GM21390 (cell line): ENCODE data around the gene SAC3D1.

Experiments
- ATAC-seq: cut with Tn5 transposase; IDR thresholded peaks from one replicate; pipeline ENCODE4 v1.9.1; 2021; ENCODE audit not compliant: unreplicated experiment

The SAC3D1 gene

DNA sequence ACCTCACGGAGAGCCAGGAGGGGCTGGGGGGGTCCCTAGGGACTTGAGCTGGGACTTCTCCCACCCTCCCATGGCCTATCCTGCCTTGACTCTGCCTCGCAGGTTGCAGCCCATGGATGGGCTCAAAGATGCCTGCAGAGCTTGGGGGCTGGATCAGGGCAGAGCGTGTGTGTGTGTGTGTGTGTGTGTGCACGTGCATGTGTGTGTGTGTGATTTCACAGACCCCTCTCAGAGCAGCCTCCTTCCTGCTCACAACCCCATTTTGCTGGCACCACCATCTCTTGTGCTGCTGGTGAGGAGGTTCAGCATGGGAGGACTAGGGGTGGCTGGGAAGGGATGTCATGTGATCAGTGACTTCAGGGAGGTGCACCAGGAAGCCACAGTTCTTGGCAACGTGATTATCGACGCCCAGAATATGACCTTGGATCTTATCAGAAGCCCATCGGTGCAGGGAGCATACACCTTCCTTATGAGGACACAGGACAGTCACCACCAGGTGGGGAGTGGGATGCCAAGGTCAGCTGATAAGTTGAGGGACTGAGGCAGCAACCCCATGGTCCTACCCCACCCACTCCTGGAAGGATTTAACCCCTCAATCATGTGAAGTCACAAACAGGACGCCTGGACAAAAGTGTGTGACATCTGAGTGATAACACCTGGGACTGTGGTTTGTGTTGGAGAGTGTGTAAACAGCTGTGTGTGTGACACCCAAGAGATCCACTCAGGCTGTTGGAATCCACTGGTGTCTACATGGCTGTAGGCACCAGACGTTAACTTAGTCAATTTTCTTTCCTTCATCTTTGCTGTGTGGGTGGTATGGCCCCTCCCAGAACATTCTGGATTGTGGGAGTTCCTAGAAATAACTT is 19.2 kb downstream of the SAC3D1 start:
- ATAC-seq: no peak

DNA sequence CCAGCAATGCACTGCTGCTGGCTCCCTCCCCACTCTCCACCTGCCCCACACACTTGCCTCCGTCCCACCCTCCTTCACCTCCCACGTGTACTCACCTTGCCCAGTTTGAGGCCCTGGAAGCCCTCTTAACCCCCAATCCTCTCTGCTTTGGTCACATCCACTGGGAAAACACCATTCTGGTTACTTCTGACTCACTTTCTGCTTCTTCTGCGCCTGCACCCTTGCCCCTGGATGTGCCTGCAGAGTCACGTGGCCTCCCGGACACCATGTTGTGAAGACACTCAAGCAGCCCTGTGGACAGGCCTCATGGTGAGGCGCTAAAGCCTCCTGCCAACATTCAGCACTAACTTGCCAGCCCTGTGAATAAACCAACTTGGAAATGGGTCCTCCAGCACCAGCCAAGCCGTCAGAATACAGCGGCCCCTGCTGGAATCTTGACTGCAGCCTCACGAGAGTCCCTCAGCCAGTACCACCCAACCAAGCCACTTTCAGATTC is 20.0 kb downstream of the SAC3D1 start:
- no peak for ATAC-seq

DNA sequence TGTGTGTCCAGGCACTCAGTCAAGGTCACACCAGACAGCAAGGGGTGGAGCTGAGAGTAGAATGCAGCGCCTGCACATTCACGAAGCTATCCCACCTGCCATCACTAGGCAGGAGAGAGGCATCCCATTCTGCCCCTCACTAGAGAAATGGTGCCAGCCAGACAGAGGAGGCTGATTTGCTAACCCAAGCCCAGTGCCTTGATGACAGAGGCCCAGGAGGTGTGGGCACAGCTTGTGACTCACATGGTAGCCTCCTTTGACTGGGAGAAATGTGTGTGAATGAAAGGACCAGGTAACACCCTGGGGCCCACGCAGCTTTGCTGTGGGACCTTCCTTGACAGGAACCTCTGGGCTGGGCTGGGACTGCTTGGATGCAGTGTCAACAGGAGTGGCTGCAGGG is 22.5 kb downstream of the SAC3D1 start:
- ATAC-seq: no peak

GRCh38 chr11:65064847-65065240 is 23.8 kb downstream of the SAC3D1 start:
- ATAC-seq: no peak

DNA sequence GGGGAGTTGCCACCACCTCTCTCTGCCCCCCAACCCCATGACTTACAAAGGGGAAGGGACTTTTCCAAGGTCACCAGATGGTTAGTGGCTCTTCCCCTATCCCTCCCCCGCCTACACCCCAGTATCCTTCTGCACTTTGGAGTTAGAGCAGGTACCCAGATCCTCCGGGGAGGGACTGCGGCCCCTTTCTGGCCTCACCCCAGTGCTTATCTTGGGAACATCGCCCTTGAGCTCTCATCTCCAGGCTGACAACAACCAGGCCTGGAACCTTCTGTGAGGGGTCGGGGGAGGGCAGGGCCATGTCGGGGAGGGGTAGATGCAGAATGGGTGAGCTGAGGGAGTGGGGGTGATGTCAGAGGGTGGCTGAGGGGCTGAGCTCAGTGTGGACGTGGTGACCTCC is 24.8 kb downstream of the SAC3D1 start:
- ATAC-seq: no peak

GRCh38 chr11:65066315-65066714 is 25.3 kb downstream of the SAC3D1 start:
- no peak for ATAC-seq

DNA sequence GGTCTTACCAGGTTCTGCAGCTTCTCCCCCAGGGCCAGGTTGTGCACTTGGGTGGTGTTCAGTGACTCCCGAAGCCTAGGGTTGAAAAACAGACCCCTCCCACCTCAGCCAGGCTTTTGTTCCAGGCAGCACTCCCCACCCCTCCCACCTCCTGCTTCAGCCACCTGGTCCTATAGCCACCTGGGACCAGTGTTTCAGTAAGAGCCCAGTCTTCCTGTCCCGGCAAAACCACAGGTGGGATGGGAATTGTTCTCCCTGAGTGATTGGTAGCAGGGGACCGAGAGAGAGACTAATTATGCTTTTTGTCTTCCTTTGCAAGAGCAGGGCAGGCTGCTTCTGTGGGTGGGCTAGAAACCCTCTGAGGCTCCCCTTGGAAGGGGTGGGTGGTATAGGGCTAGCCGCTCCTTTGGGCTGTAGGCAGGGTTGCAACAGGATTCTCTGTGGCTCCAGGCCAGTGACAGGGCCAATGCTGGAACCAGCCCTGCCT is 25.8 kb downstream of the SAC3D1 start:
- ATAC-seq: no peak

GRCh38 chr11:65067446-65067845 is 26.4 kb downstream of the SAC3D1 start:
- ATAC-seq: no peak

GRCh38 chr11:65069217-65069616 is 28.2 kb downstream of the SAC3D1 start:
- no peak for ATAC-seq

- no peak for ATAC-seq
Observed at GRCh38 chr11:65071907-65072630, 31.1 kb downstream of the SAC3D1 start.

- ATAC-seq: no peak
Observed at GRCh38 chr11:65072631-65072966, 31.6 kb downstream of the SAC3D1 start.

GRCh38 chr11:65077451-65077850 is 36.4 kb downstream of the SAC3D1 start:
- no peak for ATAC-seq

- ATAC-seq: no peak
Observed at GRCh38 chr11:65078151-65078550, 37.1 kb downstream of the SAC3D1 start.

DNA sequence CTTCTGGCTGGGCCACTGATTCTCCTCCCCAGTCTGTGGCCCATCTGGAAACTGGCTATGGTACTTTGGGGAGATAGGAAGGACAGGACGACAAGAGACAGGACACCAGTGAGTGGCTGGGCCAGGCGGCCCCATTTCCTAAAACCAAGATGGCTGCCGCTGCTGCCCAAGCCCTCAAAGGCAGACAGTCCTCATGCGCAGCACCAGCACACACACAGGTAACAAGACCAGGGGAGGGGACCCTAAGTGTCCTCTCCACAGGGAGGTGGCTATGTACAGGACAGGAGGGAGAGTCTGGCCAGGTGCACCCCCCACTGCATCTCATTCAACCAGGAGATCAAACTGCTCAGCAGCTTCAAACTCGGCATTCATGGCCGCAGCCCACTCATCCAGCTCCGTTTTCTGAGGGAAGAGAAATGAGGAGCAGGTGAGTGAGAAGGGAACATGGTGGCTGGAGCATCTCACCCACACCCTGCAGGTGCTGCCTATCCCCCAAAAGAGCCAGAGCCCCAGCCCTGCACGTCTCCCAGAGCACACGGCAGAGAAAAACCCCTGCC is 37.9 kb downstream of the SAC3D1 start:
- ATAC-seq: no peak

GRCh38 chr11:65083134-65083833 is 42.3 kb downstream of the SAC3D1 start:
- no peak for ATAC-seq

- ATAC-seq: peak; percentile 67
Observed at GRCh38 chr11:65083834-65084597, 43.0 kb downstream of the SAC3D1 start, which contains the start of the genes CDCA5 and ZFPL1. TSS of gene CDCA5 (minus strand) at chr11:65084040. CDS start at chr11:65083978, 62 bp downstream. TSS of gene ZFPL1 (plus strand) at chr11:65084222. CDS start at chr11:65084699, 477 bp downstream.

DNA sequence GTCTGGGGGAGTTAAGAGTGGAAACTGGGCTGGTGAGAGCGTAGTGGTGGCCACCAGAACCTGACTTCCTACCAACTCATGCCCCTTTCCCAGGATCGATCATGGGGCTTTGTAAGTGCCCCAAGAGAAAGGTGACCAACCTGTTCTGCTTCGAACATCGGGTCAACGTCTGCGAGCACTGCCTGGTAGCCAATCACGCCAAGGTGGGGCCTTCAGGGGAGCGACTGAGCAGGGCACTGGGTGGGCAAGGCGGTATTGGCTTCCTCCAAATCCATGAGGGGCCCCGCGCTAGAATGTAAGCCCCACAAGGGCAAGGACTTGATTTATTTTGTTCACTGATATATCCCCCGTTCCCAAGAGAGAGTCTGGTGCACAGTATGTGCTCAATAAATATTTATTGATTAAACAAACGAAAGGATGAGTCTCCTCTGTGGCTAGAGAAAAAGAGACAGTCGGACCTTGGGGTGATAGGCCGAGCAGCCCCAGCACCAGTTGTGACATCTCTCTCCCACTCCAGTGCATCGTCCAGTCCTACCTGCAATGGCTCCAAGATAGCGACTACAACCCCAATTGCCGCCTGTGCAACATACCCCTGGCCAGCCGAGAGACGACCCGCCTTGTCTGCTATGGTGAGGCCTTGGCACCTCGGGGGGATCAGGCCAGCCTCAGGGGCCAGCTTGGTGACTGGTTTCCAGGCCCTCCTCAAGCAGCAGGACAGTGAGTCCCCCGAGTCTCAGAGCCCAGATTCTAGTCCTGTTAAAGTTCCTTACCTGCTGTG is 43.8 kb downstream of the SAC3D1 start:
- no peak for ATAC-seq

- ATAC-seq: no peak
Observed at GRCh38 chr11:65085446-65085845, 44.4 kb downstream of the SAC3D1 start.

GRCh38 chr11:65086809-65087208 is 45.8 kb downstream of the SAC3D1 start:
- no peak for ATAC-seq
